ENCODE results near the gene RIMBP2.

RIMBP2 gene

DNA sequence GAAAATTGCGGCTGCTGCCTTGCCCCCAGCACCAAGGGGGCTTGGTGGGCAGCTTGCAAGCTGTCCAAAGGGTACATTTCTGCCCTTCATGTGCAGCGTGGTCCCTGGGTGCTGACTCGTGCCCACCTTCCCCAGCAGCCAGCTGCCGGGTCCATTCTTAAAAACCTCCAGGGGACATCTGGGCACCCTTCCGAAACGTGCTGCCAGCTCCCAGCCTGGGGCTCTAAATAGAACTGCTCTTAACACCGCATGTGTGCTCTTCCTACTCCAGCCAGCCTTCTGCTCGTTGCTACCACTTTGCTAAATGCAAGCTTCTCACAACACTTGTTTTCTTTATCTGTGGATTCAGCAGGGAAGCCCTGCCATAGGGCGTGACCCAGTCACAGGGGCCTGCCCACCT is 66.0 kb downstream of the RIMBP2 start:
- DNase-seq, result no peak

GRCh38 chr12:130649101-130650045 is 66.7 kb downstream of the RIMBP2 start:
- DNase-seq, result no peak

GRCh38 chr12:130647814-130648213 is 68.3 kb downstream of the RIMBP2 start:
- DNase-seq, result no peak

- no peak for DNase-seq
These were observed 69.3 kb downstream of the RIMBP2 start for GRCh38 chr12:130646716-130647370.

DNA sequence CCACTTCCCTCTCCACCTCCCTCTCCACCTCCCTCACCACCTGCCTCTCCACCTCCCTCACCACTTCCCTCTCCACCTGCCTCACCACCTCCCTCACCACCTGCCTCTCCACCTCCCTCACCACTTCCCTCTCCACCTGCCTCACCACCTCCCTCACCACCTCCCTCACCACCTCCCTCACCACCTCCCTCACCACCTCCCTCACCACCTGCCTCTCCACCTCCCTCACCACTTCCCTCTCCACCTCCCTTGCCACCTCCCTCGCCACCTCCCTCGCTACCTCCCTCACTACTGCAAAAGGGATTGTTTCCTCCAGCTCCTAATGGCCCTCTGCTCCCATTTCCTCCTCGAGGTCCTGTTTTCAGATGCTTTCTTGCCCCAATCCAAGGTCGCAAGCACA is 69.9 kb downstream of the RIMBP2 start:
- peak; percentile 18 for DNase-seq

- peak; percentile 52 for DNase-seq
These were observed 70.3 kb downstream of the RIMBP2 start for GRCh38 chr12:130645751-130646150.

DNA sequence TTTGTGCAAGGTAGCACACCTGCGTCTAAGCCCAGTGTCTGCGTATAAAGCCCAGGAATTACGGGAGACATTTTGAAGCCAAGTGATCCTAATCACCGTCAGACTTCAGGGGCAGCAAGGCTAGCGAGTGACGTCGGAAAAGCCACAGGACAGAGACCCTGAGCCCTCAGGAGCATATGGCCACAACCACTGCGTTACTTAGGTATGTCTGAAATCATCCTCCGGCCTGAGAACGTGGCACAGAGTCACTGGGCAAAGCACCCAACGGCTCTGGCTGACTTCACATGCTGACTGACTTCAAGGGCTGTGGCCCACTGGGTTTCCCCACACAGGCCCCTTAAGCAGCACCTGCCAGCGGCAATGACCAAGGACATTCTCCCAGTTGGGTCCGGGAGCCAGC is 71.5 kb downstream of the RIMBP2 start:
- DNase-seq, result no peak

DNA sequence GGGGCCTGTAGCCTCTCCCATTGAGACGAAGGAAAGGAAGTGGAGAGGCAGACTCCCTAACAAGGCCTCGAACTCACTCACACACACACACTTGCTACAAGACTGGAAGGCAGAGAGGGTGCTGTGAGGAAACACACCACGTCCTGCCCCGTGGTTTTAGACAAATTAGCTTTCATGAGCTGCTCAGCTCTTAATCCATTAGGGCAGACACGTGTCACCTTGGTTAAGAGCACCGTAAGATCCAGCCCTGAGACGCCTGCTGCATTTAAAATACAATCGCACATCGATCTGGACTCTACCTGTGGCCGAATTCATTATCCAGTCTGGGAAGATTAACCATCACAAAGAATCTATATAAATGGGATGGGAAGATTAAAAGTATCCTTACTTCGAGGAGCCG is 72.0 kb downstream of the RIMBP2 start:
- no peak for DNase-seq

DNA sequence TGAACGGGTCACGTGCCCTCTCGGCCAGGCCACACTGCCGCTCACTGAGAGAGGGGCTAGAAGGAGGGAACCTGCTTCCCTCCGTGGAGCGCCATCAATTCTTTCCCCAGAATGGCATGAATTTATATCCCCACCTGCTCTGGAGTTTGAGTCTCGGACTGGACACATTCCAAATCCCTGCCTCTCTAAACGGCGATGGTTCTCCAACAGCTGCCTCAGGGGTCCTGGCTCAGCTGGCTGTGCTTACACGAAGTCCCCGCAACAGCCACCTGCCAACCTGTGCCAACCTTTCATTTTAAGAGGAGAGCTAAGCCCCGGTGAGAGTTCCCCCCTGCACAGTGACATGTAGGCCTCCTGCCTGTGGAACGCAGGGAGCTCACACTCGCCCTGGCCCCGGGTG is 73.2 kb downstream of the RIMBP2 start:
- DNase-seq, result no peak

DNA sequence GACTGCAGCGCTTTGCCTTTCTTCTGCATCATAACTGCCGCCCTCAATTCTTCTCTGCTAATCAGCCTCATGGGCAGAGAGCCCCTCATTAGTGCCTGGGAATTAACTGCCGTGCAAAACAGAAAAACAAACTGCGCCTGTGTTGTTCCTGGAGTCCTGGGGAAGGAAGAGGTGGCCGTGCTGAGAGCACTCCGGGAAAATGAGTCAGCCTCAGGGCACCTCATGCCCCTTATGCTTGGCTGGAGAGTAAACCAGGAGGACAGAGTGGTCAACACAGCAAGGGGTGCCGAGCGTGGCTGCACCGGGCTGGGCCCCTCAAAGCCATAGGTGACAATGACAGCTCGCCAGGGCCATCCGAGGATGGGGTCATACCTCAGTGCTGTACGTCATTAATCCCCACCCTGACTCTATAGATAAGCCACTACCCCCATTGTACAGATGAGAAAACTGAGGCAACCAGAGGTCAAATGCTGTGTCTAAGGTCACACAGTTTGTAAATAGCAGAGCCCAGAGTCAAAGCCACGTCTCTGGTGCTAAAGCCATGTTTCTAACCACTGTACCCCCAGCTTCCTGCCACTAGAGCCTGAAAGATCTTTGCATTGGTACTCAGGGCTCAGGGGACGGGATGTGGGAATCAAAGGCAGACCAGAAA is 74.4 kb downstream of the RIMBP2 start:
- DNase-seq, result no peak

DNA sequence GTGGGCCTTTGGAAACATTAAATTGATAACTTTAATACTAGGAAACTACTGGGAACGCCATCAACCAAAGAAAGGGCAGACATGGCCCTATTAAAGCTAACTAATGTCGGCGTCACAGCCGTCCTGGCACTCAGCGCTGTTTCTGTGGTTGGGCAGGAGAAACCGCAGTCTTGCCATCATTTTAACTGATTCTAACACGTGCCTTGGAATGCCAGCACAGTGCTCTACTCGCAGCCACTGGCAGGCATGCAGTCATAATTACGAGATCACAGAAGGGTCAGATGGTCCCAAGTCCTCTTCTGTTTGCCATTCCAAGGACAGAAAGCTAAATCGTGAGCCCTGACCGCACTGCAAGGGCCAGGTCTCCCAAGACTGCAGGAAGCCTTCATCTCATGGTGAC is 75.2 kb downstream of the RIMBP2 start:
- no peak for DNase-seq

GRCh38 chr12:130640496-130640895 is 75.6 kb downstream of the RIMBP2 start:
- no peak for DNase-seq

DNA sequence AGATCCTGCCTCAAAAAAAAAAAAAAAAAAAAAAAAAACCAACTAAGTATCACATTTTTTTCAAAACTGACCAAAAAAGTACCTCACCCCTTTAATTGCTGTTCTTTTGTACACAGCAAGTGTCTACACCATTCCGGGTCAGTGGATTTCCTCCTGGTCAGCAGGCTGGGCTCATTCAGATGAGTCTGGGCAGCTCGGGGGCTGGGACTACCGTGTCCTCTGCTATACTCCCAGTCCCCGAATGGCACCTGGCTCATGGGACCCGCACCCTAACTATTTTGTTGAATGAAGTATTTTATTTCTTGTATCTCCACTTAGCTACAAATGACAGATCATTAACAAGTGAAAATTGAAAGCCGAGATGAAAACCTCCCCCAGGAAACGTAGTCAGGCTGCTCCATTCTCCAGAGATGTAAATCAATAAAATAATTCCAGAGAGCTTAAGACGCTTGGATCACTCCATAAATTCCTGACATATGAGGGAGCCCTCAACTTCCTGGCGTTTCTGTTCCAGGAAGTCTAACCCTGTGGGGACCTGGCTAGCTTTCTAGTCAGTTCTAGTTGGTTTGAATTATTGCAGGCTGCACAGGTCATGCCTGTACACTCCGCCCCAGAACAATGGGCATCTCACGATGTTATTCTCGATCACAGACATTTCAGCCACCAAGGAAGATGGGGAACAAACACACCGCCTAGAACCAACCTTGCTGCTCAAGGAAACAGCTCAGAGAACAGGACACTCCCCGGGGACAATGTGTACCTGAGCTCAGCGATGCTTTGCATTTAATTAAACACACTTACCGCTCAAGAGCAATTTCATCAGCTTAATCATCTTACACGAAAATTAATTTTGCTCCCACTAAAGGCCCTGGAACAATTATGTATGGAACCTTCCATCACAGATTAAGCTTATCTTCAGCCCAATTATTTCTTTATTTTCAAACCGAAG is 76.3 kb downstream of the RIMBP2 start:
- DNase-seq, result no peak

DNA sequence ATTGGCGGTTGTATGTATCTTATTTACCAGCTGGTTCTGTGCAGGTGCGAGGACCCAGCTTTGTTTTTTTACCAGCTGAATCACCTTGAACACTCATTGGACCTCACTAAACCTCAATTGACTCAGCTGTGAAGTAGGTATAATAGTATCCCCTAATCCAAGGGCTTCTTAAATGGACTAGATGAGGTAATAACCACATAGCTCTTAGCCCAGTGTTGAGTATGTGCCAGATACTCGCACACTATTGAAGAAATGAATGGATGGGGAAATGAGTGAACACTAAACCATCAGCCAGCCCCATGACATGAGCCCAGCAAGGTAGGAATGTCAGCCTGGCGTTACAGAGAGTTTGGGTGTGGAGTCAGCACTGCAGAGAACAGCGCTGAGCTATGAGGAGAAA is 79.7 kb downstream of the RIMBP2 start:
- peak; percentile 47 for DNase-seq

DNA sequence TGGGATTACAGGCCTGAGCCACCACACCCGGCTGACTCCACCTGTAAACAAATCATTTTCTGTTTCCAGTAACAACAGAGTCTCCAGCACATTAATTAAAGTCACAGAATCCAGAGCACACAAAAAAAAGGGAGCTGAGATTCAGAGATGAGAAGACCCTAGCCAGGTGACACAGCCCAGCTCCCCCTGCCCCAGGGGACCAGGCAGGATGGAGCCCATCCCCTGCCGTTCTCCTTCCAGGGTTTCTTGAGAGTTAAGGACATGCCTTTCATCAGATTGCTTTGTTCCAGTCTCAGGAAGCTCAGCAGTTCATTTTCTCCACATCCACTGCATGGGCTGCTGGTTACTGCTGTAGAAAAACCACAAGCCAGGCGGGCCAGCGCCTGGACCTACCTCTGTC is 81.2 kb downstream of the RIMBP2 start:
- DNase-seq, result peak; percentile 79

DNA sequence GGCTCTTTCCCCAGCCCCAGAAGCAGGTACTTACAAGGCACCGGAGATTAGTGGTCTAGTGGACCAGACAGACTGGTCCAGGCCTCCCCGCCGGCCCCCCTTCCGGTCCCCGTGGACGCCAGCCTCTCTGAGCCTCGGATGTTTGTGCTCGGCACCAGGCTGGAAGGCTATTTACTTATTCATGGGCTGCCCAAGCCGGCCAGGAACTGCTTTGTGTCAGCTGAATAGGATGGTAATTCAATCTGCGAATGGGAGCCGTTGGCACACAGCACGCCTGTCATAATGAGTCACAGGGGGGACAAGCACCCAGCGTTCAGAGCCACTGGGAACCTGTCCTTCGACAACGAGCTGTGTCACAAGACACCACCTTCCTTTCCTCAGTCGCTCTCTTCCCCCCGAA is 82.3 kb downstream of the RIMBP2 start:
- DNase-seq, result peak; percentile 99

- peak; percentile 87 for DNase-seq
These were observed 83.5 kb downstream of the RIMBP2 start for GRCh38 chr12:130632642-130633041.

- DNase-seq, result no peak
These were observed 87.8 kb downstream of the RIMBP2 start for GRCh38 chr12:130628304-130628703.

- no peak for DNase-seq
These were observed 88.9 kb downstream of the RIMBP2 start for GRCh38 chr12:130627175-130627574.

GRCh38 chr12:130626601-130627000 is 89.5 kb downstream of the RIMBP2 start:
- no peak for DNase-seq

DNA sequence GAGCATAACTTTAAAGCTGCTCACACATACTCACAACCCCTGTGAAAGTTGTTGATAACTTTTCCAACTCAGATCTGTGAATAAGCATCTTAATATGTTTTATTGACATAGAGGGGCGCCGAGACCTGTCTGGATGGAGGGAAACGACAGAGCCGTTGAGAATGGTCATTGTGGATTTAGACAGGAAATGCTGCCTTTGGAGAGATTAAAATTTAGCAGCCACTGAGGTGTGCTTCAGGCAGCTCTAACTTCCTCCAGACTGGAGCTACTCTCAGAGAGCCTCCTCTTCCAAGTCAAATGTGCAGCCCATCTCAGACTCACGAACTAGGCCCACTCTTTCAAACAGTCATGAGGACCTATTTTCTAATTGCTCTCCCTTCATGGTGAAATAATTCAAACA is 90.9 kb downstream of the RIMBP2 start:
- DNase-seq, result no peak

GRCh38 chr12:130622803-130623202 is 93.3 kb downstream of the RIMBP2 start:
- peak; percentile 92 for DNase-seq

Measured in DMS53 (cell line).